GM10847 (cell line): ENCODE results near the gene ANXA9.

ENCODE experiments used
- POLR2A ChIP-seq: IDR thresholded peaks from 2 replicates; pipeline ENCODE4 v1.6.1; 2011; ENCODE audit not compliant: insufficient read length; ENCODE audit errors: extremely low read depth

ANXA9 gene

DNA sequence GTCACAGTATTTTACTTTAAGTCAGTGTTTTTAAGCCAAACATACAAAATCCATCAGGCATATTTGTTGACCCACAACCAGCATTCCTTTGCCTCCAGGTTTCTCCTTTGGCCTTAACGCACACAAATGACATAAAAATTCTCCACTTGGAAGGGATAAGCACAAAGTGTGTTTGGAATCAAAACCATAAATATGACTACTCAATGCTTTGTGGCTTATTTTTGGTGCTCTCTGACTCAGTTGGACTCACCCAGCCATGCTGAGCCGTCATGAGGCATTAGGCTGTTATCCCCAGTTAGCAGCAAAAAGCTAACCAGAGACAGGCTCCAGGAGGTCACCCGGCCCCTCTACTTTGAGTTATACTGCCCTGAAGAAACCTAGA lies 27.1 kb downstream of the ANXA9 start:
- TF ChIP-seq POLR2A: no peak

- no peak for TF ChIP-seq POLR2A
Measured at GRCh38 chr1:151009674-151010345, 27.7 kb downstream of the ANXA9 start.

DNA sequence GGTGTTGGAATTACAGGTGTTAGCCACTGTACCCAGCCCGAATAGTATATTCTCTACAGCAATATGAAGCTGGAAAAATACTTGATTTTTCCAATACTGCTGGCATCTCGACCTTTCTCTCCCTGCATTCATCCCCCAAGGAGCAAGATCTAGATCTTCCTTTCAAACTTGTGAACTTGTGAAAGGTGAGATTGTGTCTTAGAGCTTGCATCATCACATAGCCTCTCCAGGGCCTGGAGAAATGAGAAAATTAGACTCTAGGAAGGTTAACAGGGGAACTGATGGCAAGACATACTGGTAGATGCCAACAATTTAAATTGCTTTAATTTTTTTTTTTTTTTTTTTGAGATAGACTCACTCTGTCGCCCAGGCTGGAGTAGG lies 28.2 kb downstream of the ANXA9 start:
- TF ChIP-seq POLR2A: no peak

- no peak for TF ChIP-seq POLR2A
Measured at GRCh38 chr1:151011154-151011850, 29.2 kb downstream of the ANXA9 start.

- no peak for TF ChIP-seq POLR2A
Measured at GRCh38 chr1:151012684-151013471, 30.8 kb downstream of the ANXA9 start.

DNA sequence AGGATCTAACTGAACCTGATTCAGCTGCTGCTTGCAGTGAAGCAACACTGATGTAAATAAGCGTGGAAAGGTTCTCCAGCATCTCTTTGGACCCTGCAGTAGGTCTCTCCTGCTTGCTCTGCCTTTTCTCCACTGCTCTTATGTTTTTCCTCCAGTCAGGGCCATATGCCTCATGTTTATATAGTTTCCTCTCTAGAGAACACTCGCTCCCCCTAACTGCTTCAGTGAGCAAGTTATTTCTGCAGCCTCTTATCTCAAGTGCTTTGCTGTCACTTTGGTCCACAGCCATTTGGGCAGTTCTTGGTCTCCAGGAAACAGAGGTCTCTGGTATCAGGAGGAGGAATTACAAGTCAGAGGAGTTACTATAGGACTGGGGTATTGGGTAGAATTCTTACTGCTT lies 31.4 kb downstream of the ANXA9 start:
- no peak for TF ChIP-seq POLR2A

GRCh38 chr1:151024540-151025146 lies 42.6 kb downstream of the ANXA9 start:
- TF ChIP-seq POLR2A: no peak

DNA sequence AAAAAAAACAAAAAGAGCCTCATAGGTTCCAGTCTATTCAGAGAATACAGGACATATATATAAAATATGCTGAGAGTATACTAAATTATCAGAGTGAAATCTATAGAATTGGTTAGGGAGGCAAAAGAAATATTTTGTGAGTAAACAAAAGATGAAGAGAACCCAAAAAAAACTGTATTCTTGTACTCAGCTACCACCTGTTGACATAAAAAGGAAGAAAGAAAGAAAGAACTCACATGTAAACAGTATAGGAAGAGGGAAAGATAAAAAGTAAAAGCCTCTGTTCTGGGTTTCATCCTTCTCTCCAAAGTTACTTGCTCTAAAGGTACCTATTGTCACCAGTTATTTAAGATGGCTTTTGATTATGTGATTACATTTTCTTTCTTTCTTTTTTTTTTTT lies 44.4 kb downstream of the ANXA9 start:
- TF ChIP-seq POLR2A: no peak

DNA sequence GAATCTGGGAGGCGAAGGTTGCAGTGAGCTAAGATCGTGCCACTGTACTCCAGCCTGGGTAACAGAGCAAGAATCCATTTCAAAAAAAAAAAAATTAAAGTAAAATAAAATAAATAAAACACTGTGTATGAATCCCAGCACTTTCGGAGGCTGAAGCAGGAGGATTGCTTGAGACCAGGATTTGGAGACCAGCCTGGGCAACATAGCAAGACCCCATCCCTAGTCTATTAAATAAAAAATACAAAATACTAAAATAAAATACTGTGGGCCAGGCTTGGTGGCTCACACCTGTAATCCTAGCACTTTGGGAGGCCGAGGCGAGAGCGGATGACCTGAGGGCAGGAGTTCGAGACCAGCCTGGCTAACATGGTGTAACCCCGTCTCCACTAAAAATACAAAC lies 50.1 kb downstream of the ANXA9 start:
- TF ChIP-seq POLR2A: no peak

DNA sequence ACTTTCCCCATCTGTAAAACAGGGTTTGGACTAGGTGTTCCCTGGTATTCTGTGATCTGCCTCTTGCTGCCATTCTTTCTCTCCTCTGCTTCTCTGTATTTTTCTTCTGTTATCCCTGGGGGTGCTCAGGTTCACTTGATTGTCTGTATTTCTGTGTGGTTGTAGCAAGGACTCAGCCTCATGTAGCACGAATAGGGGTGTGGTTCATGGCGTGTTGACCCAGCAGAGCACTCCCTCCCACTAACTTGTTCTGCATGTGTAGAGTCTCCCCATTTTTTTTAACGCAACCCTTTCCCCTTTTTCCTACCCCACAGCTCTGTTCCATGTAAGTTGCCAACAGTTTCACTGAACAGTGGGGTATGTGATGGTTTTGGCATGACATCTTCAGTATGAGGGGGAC lies 53.1 kb downstream of the ANXA9 start:
- TF ChIP-seq POLR2A: no peak

DNA sequence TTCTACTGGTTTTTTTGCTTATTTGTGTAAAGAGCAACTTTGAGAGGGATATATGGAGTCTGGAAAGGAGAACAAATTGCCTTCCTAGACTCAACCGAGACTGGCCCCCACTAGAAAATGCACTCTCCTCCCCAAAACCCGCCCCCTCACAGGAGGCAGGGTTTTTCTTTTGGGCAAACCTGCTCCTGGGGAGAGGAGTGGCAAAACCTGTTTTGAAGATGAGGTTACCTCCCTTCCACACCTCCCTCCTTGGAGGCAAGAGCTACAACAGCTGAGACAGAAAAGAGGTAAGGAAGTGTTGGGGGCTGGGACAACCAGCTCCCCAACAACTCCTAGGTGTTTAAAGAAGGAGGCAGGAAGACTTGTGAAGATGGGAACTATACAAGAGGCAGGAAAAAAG lies 54.3 kb downstream of the ANXA9 start, which contains the start of gene BNIPL:
BNIPL (plus strand) TSS at position 231 of the 400 bp plus-strand sequence; CDS start at position 371, 140 bp downstream.
- no peak for TF ChIP-seq POLR2A

- no peak for TF ChIP-seq POLR2A
Measured at GRCh38 chr1:151037032-151037431, 54.9 kb downstream of the ANXA9 start.

GRCh38 chr1:151039521-151039920 lies 57.4 kb downstream of the ANXA9 start:
- TF ChIP-seq POLR2A: no peak

- TF ChIP-seq POLR2A: no peak
Measured at GRCh38 chr1:151043163-151043562, 61.1 kb downstream of the ANXA9 start.
